Suprapubic skin (tissue), 3 donors: ENCODE results near the gene GLOD5.

ENCODE experiments used
- EP300 ChIP-seq: sonication (generic); formaldehyde crosslinking; IDR thresholded peaks from one replicate; pipeline ENCODE4 v1.6.1; 2017; ENCODE audit warnings: antibody characterized with exemption
- POLR2A ChIP-seq, 2 donors: fragments of 450-650 bp; IDR thresholded peaks; one replicate each; pipeline ENCODE4 v1.6.1; 2017; ENCODE audit warnings: antibody characterized with exemption in 2 of 2, mild to moderate bottlenecking in 2 of 2, moderate library complexity in 2 of 2
- TF ChIP-seq, protein P1 (sequence below), 2 donors: fragments of 200-600 bp in 1 of 2; fragments of 450-650 bp in 1 of 2; sonication (generic) in 1 of 2; IDR thresholded peaks; one replicate each; pipeline ENCODE4 v1.5.1; 2016 to 2019; ENCODE audit warnings: antibody characterized with exemption in 2 of 2, mild to moderate bottlenecking in 1 of 2, moderate library complexity in 1 of 2

DNA sequence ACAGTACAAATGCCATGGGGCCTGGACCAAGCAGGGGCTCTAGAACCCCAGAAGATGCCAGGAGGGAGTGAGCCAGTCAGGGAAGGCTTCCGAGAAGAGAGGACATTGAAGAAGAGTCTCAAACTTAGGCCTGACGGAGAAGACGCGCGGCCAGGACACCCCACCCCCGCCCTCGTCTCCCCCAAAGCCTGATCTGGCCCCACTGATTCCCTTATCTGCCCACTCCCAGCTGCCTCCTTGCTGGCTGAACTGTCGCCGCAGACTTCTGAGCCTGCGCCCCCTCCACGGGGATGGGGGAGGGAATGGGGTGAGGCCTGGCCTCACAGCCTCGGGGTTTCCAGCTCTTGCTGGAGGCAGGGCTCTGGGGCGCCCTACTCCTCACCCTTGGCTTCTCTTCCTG is 21.2 kb downstream of the GLOD5 start:
- TF ChIP-seq, protein P1, sequence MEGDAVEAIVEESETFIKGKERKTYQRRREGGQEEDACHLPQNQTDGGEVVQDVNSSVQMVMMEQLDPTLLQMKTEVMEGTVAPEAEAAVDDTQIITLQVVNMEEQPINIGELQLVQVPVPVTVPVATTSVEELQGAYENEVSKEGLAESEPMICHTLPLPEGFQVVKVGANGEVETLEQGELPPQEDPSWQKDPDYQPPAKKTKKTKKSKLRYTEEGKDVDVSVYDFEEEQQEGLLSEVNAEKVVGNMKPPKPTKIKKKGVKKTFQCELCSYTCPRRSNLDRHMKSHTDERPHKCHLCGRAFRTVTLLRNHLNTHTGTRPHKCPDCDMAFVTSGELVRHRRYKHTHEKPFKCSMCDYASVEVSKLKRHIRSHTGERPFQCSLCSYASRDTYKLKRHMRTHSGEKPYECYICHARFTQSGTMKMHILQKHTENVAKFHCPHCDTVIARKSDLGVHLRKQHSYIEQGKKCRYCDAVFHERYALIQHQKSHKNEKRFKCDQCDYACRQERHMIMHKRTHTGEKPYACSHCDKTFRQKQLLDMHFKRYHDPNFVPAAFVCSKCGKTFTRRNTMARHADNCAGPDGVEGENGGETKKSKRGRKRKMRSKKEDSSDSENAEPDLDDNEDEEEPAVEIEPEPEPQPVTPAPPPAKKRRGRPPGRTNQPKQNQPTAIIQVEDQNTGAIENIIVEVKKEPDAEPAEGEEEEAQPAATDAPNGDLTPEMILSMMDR (IDR thresholded peaks at IDR 0.05), result no peak
- TF ChIP-seq POLR2A (IDR thresholded peaks at IDR 0.05) (no peak), EP300 (no peak)
